GM18868 (cell line): ENCODE results near the gene USP31.

Source experiments
- ATAC-seq: cut with Tn5 transposase; IDR thresholded peaks from one replicate; pipeline ENCODE4 v1.9.1; 2021; ENCODE audit warnings: mild to moderate bottlenecking, moderate library complexity; ENCODE audit not compliant: unreplicated experiment

Gene USP31

GRCh38 chr16:23064639-23065038 is 84.6 kb downstream of the USP31 start:
- no peak for ATAC-seq

DNA sequence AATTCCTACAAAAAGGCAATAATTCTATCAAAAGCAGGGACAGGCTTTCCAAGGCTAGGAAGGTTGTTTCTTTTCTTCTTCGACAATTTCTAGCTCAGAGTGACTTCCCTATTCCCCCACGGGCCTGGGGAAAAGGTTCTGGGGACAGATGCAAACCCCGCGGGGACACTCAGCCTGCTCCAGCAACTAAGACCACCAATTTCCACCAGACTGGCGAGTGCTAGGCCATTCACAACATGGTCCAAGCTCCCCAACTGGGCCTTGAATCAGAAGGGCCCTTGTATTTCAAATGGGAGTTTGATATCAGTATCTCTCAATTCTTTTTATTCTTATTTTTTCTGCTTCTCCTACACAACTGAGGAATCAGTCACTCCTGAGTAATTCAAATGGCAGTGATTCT is 86.7 kb downstream of the USP31 start:
- no peak for ATAC-seq

DNA sequence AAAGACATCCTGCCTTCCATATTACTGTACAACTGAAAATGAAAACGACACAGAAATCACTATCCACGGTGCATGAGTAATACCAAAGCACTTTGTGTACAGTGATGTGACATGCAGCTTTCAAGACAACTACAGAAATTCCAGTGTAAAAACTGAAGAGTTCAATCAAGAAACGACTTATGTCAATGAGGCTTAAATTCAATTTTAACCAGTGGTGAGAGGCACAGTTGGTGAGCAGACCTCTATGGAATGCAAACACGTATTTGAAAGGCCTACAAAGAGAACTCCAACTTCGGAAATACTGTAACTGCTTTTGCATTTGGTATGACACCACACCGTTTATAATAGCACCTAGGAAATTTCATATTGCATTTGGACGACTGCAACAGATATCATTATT is 87.6 kb downstream of the USP31 start:
- no peak for ATAC-seq

GRCh38 chr16:23060458-23061320 is 88.6 kb downstream of the USP31 start:
- ATAC-seq, result no peak

- ATAC-seq, result no peak
These were observed 89.8 kb downstream of the USP31 start for GRCh38 chr16:23059433-23059832.

GRCh38 chr16:23058576-23058975 is 90.7 kb downstream of the USP31 start:
- no peak for ATAC-seq

- no peak for ATAC-seq
These were observed 92.1 kb downstream of the USP31 start for GRCh38 chr16:23057013-23057596.

GRCh38 chr16:23055481-23055880 is 93.8 kb downstream of the USP31 start:
- ATAC-seq, result no peak

- no peak for ATAC-seq
These were observed 96.2 kb downstream of the USP31 start for GRCh38 chr16:23052908-23053580.

GRCh38 chr16:23052221-23052620 is 97.0 kb downstream of the USP31 start:
- no peak for ATAC-seq

DNA sequence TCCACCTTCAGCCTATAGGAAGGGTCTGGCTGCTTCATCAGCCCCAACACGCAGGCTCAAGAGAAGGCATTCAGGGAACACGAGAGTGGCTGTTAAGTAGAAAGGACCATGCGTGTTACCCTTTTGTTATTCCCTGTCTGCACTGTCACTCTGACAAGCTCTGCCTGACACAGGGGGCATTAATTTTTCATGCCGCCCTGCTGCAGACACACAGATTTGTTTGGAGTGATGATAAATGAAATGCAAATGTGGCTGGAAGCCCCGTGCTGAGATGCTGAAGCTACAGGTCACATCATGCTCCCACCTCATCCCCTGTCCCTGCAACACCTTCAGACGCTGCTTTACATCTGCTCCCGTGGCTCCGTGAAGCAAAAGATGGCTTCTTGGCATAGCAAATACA is 97.7 kb downstream of the USP31 start:
- no peak for ATAC-seq

- ATAC-seq, result no peak
These were observed 101.1 kb downstream of the USP31 start for GRCh38 chr16:23048164-23048563.

DNA sequence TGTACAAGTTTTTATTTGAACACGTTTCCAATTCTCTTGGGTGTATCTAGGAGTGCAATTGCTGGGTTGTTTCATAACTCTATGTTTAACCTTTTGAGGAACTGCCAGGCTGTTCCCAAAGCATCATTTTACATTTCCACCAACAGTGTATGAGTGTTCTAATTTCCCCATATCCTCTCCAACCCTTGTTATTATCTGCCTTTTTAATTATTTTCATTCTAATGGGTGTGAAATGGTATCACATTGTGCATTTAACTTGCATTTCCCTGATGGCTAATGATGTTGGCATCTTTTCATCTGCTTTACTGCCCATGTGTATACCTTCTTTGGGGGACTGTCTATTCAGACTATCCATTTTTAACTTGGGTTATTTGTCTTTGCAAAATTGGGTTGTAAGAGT is 104.2 kb downstream of the USP31 start:
- ATAC-seq, result no peak

DNA sequence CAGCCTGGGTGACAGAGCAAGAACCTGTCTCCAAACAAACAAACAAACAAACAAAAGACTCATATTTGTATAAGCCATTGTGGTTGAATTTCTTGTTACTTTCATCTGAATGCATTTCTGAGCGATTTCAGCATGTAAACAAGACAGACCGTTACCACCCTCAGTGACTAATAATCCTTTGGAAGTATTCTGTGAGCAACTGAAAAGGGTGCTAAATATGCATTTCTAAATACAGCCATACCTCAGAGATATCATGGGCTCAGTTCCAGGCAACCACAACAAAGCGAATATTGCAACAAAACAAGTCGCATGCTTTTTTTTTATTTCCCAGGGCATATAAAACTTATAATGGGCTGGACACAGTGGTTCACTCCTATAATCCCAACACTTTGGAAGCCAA is 109.0 kb downstream of the USP31 start:
- no peak for ATAC-seq

GRCh38 chr16:23039118-23039517 is 110.1 kb downstream of the USP31 start:
- no peak for ATAC-seq

DNA sequence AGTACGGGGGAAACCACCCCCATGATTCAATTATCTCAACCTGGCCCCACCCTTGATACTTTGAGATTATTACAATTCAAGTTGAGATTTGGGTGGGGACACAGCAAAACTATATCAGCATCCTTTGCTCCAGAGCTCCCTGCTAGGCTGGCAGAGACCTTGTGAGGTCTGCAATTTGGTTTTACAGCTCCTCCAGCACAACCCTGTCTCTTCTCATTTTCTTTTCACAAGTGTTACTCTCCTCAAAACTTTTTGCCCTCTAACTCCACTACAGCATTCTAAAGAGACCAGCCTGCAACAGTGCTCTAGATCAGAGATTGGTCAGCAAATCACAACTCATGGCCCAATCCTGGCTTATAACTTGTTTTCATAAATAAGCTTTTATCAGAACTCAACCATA is 114.0 kb downstream of the USP31 start:
- no peak for ATAC-seq

DNA sequence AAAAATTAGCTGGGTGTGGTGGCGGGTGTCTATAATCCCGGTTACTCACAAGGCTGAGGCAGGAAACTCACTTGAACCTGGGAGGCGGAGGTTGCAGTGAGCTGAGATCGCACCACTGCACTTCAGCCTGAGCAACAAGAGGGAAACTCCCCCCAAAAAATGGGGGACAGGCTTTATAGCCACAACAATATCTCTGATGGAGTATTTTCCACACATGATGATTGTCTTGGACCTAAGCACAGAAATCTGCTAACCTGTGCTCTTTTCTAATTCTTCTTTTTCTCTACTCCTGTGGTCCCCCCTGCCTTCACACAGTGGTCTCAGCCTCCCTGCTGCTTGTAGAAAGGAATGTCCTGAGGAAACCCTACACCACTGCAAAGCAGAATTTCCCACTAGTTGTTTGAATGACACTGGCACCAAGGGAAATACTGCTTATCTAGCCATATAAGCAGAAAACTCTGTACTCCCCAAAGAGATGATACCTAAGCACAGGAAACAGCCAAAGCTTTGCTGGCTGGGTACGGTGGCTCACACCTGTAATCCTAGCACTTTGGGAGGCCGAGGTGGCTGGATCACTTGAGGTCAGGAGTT is 117.6 kb downstream of the USP31 start:
- ATAC-seq, result no peak

- ATAC-seq, result no peak
These were observed 119.4 kb downstream of the USP31 start for GRCh38 chr16:23029733-23030420.

- ATAC-seq, result no peak
These were observed 121.9 kb downstream of the USP31 start for GRCh38 chr16:23027386-23027785.

DNA sequence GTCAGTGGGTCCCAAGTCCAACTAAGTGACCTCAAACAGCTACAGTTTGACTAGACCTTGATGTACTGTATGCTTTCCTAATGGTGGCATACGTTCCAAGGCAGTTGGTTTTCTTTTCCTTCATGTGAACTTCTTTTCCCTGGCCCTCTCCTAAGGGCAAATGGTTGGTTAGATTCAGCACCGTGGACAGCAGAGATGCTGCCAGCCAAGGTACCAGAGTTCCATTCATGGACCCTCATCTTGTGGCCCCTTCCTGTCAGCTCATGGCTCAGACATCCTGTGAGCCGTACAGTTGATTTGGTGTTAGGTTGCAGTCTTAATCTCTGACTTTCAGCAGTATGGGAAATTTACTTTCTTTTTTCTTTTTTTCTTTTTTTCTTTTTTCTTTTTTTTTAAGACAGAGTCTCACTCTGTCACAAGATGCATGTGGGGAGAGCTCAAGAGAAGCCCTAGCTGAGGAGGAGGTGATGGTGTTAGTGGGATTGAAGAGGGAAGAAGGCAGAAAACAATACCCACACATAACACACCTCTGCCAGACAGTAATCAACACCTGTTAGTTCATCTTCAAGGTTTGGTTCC is 122.4 kb downstream of the USP31 start:
- ATAC-seq, result no peak
